H4 (cell line): ENCODE data around the gene RIMBP2. TPM values are rescaled to one million over a fixed set of nuclear protein-coding genes. Genes with fewer than 3 reads are reported as not detected.
"Not testable (repeated sequence)": the region's sequence is repeated elsewhere in the genome, so short reads cannot be mapped to it uniquely, and the experiment has no call there.

Experiments used
- DNase-seq: peaks from one replicate; pipeline ENCODE4 v3.0.0-alpha.2; 2015; ENCODE audit warnings: low spot score
- total RNA-seq: library from RNA; depleted of rRNA; stranded (reverse); fragments of >200 nt; shearing (Covaris generic); gene quantifications from 2 replicates; pipeline ENCODE4 v1.2.3, GENCODE V29; 2014

The RIMBP2 gene
- total RNA-seq, 1 experiment from 2014 or later, result 0.50 TPM

- no peak for DNase-seq
These were observed 113.8 kb downstream of the RIMBP2 start for GRCh38 chr12:130602251-130602650.

GRCh38 chr12:130601327-130601726, 114.8 kb downstream of the RIMBP2 start:
- DNase-seq, result no peak

GRCh38 chr12:130596241-130596640, 119.9 kb downstream of the RIMBP2 start:
- no peak for DNase-seq

GRCh38 chr12:130595566-130595965, 120.5 kb downstream of the RIMBP2 start:
- no peak for DNase-seq

- DNase-seq, result no peak
These were observed 123.0 kb downstream of the RIMBP2 start for GRCh38 chr12:130593056-130593455.

- DNase-seq, result no peak
These were observed 123.5 kb downstream of the RIMBP2 start for GRCh38 chr12:130592641-130593040.

- DNase-seq, result no peak
These were observed 124.4 kb downstream of the RIMBP2 start for GRCh38 chr12:130591736-130592135.

- DNase-seq, result no peak
These were observed 125.4 kb downstream of the RIMBP2 start for GRCh38 chr12:130590685-130591084.

GRCh38 chr12:130589540-130590317, 126.4 kb downstream of the RIMBP2 start:
- DNase-seq, result no peak

- no peak for DNase-seq
These were observed 127.2 kb downstream of the RIMBP2 start for GRCh38 chr12:130588696-130589539.

GRCh38 chr12:130587966-130588365, 128.1 kb downstream of the RIMBP2 start:
- no peak for DNase-seq

GRCh38 chr12:130584475-130584874, 131.6 kb downstream of the RIMBP2 start:
- not testable (repeated sequence) for DNase-seq

GRCh38 chr12:130583800-130584199, 132.3 kb downstream of the RIMBP2 start:
- DNase-seq, result no peak

GRCh38 chr12:130583317-130583716, 132.8 kb downstream of the RIMBP2 start:
- DNase-seq, result no peak

- no peak for DNase-seq
These were observed 133.8 kb downstream of the RIMBP2 start for GRCh38 chr12:130582286-130582685.

- no peak for DNase-seq
These were observed 134.3 kb downstream of the RIMBP2 start for GRCh38 chr12:130581782-130582181.

GRCh38 chr12:130579231-130579630, 136.9 kb downstream of the RIMBP2 start:
- DNase-seq, result no peak

GRCh38 chr12:130577351-130577750, 138.7 kb downstream of the RIMBP2 start:
- DNase-seq, result no peak

GRCh38 chr12:130576371-130576816, 139.7 kb downstream of the RIMBP2 start:
- no peak for DNase-seq

- no peak for DNase-seq
These were observed 141.7 kb downstream of the RIMBP2 start for GRCh38 chr12:130574402-130574801.

- no peak for DNase-seq
These were observed 142.3 kb downstream of the RIMBP2 start for GRCh38 chr12:130573766-130574165.

GRCh38 chr12:130573235-130573634, 142.9 kb downstream of the RIMBP2 start:
- DNase-seq, result no peak

- no peak for DNase-seq
These were observed 143.5 kb downstream of the RIMBP2 start for GRCh38 chr12:130572553-130572952.
